GM19324 (cell line): ENCODE measurements around the gene ALDH3A1.

Experiments
- ATAC-seq: cut with Tn5 transposase; IDR thresholded peaks from one replicate; pipeline ENCODE4 v1.9.1; 2021; ENCODE audit warnings: mild to moderate bottlenecking, moderate library complexity; ENCODE audit not compliant: unreplicated experiment, low FRiP score

The ALDH3A1 gene

DNA sequence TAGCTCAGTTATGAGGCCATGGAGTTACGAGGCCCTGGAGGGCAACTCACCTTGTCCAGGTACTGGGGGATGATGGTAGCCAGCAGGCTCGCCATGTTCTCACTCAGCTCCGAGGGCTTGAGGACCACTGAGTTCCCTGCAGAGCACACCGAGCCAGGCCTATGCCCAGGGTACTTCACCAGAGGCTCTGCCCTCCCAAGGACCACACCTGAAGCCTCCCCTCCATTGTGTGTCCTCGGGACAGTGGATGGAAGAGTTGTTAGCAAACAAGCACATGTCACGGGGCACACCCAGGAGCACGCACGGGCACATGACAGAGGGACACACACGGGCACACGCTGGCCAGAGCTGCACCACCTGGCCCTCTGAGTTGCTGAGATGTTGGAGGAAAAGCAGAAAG is 5.6 kb downstream of the ALDH3A1 start:
- no peak for ATAC-seq

- no peak for ATAC-seq
Measured at GRCh38 chr17:19741832-19742457, 6.2 kb downstream of the ALDH3A1 start.

- no peak for ATAC-seq
Measured at GRCh38 chr17:19740933-19741332, 7.2 kb downstream of the ALDH3A1 start.

DNA sequence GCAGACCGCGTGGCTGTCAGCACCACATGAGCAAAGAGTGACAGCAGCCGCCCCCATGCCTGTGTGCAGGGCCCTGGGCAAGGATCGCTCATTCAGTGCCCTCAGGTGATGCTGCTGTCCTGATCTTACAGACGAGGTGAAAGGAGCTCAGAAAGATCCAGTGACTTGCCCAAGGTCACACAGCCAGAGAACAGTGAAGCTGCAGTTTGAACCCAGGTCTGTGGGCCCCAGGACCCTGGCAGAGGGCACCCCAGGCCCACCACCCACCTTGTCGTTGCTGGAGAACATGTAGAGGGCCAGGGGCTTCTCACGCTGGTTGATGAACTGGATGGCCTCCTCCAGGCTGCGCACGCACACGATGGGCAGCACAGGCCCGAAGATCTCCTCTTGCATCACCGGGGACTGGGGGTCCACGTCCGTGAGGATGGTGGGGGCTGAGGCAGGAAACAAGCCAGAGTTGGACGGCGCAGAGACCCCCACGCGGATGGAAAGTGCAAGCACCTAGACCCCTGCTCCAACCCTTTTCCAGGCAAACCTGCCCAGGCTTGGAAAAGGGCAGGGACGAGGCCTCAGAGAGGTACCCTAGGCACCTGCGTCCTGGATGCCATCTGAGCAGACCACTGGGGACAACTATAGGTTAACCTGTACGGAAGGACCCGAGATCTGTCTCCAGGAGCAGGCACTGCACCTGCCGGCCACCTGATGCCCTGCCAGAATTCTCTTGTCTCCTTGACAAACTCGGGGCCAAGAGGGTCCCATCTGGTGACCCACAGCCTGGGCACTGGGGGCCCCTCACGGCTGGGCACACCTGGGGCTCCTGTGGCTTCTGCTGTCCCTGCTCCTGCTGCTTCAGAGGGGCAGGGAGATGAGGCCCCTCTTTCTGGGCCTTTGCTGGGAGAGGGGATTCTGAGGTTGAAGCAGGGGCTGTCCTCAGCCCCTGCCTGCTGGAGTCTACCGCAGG is 8.6 kb downstream of the ALDH3A1 start:
- ATAC-seq, result no peak

- no peak for ATAC-seq
Measured at GRCh38 chr17:19738757-19739156, 9.3 kb downstream of the ALDH3A1 start.

DNA sequence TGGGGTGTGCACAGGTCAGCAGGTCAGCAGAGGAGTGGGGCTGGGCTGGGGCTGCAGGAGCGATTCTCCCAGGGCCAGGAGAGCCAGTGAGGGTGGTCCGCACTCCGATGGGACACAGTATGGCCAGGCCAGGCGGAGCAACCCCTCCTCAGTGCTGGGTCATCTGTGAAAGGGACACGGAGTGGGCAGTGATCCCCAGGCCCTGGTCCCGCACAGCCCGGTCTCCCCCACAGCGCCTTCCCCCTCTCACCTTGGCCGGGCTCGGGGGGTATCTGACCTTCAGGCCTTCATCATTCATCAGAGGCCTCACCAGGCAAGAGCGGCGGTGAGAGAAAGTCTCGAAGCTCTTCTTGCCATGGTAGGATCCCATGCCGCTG is 10.0 kb downstream of the ALDH3A1 start:
- no peak for ATAC-seq

- no peak for ATAC-seq
Measured at GRCh38 chr17:19737305-19738072, 10.6 kb downstream of the ALDH3A1 start.

DNA sequence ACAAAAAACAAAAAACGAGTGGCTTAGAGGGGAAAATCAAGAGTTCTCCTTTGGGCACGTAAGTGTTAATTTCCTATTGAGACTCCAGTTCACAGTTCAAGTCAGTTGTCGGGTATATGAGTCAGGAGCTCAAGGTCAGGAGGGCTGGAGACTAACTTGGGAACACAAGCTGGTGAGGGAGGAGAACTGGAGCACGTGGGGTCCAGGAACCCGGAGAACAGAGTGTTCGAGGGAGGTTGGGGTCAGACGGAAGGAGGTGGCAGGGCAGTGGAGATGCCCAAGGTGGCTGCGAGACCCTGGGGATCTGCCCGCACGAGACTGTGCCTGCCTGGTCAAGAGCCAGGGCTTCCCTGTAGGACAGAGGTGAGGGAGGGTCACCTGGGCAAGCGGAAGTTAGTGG is 12.0 kb downstream of the ALDH3A1 start:
- no peak for ATAC-seq

- ATAC-seq, result no peak
Measured at GRCh38 chr17:19733953-19734526, 14.1 kb downstream of the ALDH3A1 start.

DNA sequence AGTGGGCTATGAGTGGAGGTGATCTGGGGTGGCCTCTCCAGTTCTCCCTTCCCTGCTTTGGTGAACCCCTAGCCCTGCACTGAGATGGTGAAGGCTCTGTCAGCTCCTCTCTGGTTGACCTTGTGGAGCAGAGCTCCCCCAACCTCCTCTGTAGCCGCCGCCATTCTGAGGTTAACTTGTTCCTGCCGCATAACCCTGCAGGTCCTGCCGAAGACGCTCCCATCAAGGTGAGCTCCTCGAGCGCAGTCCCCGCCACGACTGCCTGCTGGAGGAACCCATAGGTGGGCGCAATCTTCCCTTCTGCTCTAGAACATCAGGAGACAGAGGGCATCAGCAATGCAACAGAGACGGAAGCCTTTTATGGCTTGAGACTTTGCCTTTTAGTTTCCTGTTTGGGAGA is 16.5 kb downstream of the ALDH3A1 start:
- no peak for ATAC-seq

GRCh38 chr17:19730843-19731242 is 17.3 kb downstream of the ALDH3A1 start:
- ATAC-seq, result no peak

DNA sequence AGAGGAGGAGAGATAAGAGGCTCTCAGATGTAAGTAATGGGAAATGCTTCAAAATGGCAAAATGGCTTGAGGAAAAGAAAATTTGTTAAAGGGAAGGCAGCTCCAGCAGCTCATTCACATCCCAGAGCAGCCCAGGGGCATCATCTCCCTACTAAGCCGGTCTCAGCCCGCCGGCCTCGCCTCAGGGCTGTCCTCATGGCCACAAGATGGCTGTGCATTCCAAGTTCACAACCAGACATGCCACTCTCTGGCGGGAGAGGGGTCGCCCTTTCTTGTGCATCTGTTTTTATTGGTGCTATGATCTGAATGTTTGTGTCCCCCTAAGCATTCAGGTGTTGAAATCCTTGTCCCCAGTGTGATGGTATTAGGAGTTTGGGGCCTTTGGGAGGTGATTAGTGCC is 18.2 kb downstream of the ALDH3A1 start:
- ATAC-seq, result no peak

DNA sequence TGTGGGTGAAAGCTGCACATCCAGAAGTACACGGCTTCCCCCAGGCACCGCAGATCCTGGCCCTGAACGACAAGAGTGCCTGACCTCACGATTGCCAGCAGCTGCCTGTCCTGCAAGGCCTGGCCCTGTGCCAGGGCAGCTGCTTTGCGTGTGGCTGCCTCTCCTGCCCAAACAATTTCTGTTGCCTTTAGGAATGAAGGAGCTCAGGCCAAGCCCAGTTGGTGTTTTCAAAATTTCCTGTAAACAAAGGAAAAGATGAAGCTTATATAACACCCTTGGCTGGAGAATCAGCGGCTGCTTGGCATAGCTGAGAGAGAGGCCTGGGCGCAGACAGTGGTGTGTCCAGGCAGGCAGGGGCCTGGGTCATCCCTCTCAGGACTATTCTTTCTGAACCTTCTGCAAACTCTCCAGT is 20.0 kb downstream of the ALDH3A1 start:
- no peak for ATAC-seq

DNA sequence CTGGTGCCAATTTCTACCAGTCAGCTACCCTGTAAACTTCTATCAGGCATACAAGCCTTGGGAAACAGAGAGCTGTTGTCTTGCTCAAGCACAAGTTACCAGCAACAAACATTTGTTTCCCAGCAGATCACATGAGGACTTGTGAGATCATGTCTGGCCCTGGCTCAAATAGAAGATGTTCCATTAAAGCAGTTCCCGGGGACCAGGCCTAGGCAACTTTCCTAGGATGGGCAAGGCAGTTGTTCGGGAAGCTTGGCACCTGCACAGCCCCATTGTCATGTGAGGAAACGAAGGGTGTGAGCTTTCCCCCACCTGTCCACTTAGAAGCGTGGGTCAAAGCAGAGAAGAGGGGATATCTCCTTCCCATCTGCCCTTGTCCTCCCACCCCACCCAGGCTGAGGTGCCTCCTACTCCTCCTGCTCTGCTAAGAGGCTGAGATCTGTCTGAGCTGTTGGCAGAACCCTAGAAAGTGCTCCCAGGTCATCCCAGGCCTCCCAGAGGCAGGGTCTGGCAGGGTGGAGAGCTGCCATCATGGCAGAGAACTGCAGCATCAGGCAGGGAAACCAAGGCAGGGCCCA is 20.5 kb downstream of the ALDH3A1 start:
- no peak for ATAC-seq

DNA sequence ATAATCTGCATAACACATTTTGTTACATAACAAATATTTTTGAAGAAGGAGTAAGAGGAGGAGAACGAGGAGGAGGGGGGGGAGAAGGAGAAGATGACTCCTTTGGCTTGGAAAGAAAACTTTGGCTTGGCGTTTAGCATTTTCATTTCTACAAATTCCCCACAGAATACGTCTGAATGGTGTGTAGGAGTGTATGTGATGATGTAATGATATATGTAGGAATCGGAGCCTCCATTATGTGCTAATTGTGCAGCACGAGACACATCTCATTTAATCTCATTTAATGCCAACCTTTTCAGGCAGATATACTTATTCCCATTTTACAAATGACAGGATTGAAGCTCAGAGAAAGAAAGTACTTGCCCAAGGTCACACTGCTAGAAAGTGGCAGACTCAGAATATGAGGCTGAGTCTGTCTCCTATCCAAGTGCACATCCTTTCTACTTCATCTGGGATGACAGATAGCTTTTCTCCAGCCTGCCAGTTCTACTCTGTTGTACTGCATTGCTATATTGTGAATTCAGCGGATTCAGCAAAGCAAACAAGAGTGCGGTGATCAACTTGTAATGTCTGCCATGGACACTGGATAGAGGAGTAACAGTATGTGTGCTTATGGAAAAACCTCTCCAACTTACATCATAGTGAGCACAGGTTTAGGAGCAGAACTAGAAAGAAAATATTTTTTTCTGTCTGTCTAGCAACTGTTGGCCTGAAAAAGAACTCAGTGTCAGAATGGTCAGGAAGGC is 21.3 kb downstream of the ALDH3A1 start:
- ATAC-seq, result no peak

DNA sequence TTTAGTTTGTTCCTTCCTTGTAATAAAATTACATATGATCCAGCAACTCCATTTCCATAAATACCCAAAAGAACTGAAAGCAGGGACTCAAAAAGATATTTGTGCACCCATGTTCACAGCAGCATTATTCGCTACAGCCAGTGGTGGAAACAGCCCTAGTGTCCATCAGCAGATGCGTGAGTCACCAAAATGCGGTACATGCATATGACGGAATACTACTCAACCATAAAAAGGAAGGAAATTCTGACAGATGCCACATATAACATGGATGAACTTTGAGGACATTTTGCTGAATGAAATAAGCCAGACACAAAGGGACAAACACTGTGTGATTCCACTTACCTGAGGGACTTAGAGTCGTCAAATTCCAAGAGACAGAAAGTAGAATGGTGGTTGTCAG is 22.6 kb downstream of the ALDH3A1 start:
- no peak for ATAC-seq

GRCh38 chr17:19724501-19725420 is 23.3 kb downstream of the ALDH3A1 start:
- ATAC-seq, result no peak

DNA sequence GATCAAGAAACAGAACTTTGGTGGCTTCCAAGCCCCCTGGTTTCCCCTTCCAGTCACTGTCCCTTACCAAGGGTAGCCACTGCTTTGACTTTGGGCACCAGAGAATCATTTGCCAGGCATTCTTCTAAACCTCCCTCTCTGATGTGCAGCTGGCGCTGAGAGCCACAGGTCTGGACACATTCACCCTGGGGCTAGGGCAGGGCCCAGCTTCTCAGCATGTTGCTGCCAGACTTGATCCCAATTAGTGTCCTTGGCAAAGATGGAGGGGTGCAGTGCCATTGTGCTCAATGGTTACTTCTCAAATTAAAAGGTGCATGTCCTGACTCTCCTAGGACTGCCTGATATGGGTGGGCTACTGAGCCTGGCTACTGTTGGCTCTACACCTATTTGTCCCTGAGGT is 24.1 kb downstream of the ALDH3A1 start:
- no peak for ATAC-seq
